SK-N-MC (cell line): ENCODE measurements around the gene IREB2.

Source experiments
- EZH2 ChIP-seq: fragments of 200-600 bp; sonication (generic); IDR thresholded peaks from one replicate; pipeline ENCODE4 v1.6.1; 2017; ENCODE audit warnings: antibody characterized with exemption
- POLR2AphosphoS5 ChIP-seq: IDR thresholded peaks from 2 replicates; pipeline ENCODE4 v1.6.1; 2012; ENCODE audit warnings: mild to moderate bottlenecking, low read depth, low read length, borderline replicate concordance

- TF ChIP-seq POLR2AphosphoS5, result no peak
- TF ChIP-seq EZH2, result no peak
Observed at GRCh38 chr15:78424673-78425072, 13.3 kb upstream of the IREB2 start.
